Heart left ventricle (tissue), 16 donors: ENCODE measurements around the gene ARHGAP10. TPM values are rescaled to one million over a fixed set of nuclear protein-coding genes. Genes with fewer than 3 reads are reported as not detected.
A peak's percentile ranks its signal among the peaks of the same experiment; 100 is the strongest.

Experiments used
- ATAC-seq, 4 donors: fragments of 200-7000 bp; cut with Tn5 transposase; one replicate each; pipeline ENCODE4 v1.9.1; 2020 to 2022; ENCODE audit warnings: moderate library complexity in 4 of 4, mild to moderate bottlenecking in 3 of 4, moderate number of reproducible peaks in 1 of 4
- DNase-seq, 5 donors: peaks; one replicate each; pipeline ENCODE4 v3.0.0-alpha.2; 2020
- H3K27ac ChIP-seq, 12 donors: fragments of 200-600 bp; sonication (generic) in 4 of 12; one replicate each; pipeline versions ENCODE4 v1.5.0 to v1.8.0; 2016 to 2022; ENCODE audit warnings: mild to moderate bottlenecking in 2 of 12
- H3K27me3 ChIP-seq, 9 donors: fragments of 200-600 bp; sonication (generic) in 2 of 9; one replicate each; pipeline versions ENCODE4 v1.5.1 to v1.8.0; 2016 to 2022; ENCODE audit warnings: mild to moderate bottlenecking in 3 of 9
- H3K36me3 ChIP-seq, 9 donors: fragments of 200-600 bp; sonication (generic) in 2 of 9; one replicate each; pipeline versions ENCODE4 v1.5.0 to v1.8.0; 2018 to 2022; ENCODE audit warnings: mild to moderate bottlenecking in 2 of 9
- H3K4me1 ChIP-seq, 12 donors: fragments of 200-600 bp; sonication (generic) in 4 of 12; one replicate each; pipeline versions ENCODE4 v1.5.0 to v1.8.0; 2016 to 2022; ENCODE audit warnings: mild to moderate bottlenecking in 3 of 12
- H3K4me3 ChIP-seq, 12 donors: fragments of 200-600 bp; sonication (generic) in 4 of 12; one replicate each; pipeline versions ENCODE4 v1.5.0 to v1.8.0; 2017 to 2022; ENCODE audit warnings: mild to moderate bottlenecking in 9 of 12, moderate library complexity in 4 of 12
- H3K9me3 ChIP-seq, 12 donors: fragments of 200-600 bp; sonication (generic) in 4 of 12; one replicate each; pipeline versions ENCODE4 v1.5.0 to v1.8.0; 2016 to 2022; ENCODE audit warnings: mild to moderate bottlenecking in 1 of 12
- POLR2A ChIP-seq, 2 donors: fragments of 450-650 bp; IDR thresholded peaks; one replicate each; pipeline ENCODE4 v1.6.1; 2017; ENCODE audit warnings: antibody characterized with exemption in 2 of 2, mild to moderate bottlenecking in 2 of 2, moderate library complexity in 2 of 2
- WGBS, 4 donors: extraction: QIAGEN DNeasy Blood & Tissue Kit in 2 of 4; methylation state at CpG; one replicate each; pipeline versions ENCODE4 v1.1.5 to v1.1.7; 2013 to 2018; 5-methylcytosine and 5-hydroxymethylcytosine counted together
- intact Hi-C, 10 donors: fragments of 100-400 bp; cut with DNase I; formaldehyde crosslinking; loops; one replicate each; pipeline versions ENCODE4 v1.11.1 to v1.14.2; 2022
- polyA plus RNA-seq, 2 donors: library from polyadenylated mRNA; stranded (reverse); fragments of 200-250 nt; gene quantifications; one replicate each; pipeline ENCODE4 v1.2.3, GENCODE V29; 2013
- total RNA-seq, 9 donors: library from RNA; depleted of rRNA in 2 of 9; stranded (reverse); fragments of >200 nt in 2 of 9; fragmentation: NEBNext Ultra II Directional in 3 of 9; extraction: Animal tissue kit (Norgen Biotek cat#: 25700) in 3 of 9; gene quantifications; one replicate each; pipeline versions ENCODE4 v1.1.0 to v1.2.4, GENCODE V29; 2016 to 2023
- TF ChIP-seq, protein P1 (sequence below), 12 donors: fragments of 200-600 bp; sonication (generic) in 4 of 12; IDR thresholded peaks; one replicate each; pipeline versions ENCODE4 v1.5.0 to v1.8.0; 2018 to 2022; ENCODE audit warnings: antibody characterized with exemption in 12 of 12, mild to moderate bottlenecking in 5 of 12
- donor health status: ischemic (EF 13 %, LVEDD 7.1; RV severe dilation, severe dysfunction).
- donor health status: healthy with polysubstance abuse.
- donor health status: DM: no; HTN: yes; CAD: no.
- donor health status: DM: no; HTN: no; CAD: no.
- donor health status: ischemic (EF 25% LVEDD 6.9; RV normal size, moderate dysfunction).
- donor health status: ischemic (EF 25% LVEDD 5.7; RV mildly dilated, moderate dysfunction).
- donor health status: healthy.
- donor health status: DM: yes; HTN: yes; CAD: no.
- donor health status: ischemic (EF 35%, LVEDD 5.7; RV mildly dilated, moderate dysfunction).
- donor health status: nonischemic (EF 11% LVEDD 7.7; RV severe dilation, severe dysfunction).
- donor health status: DM: yes; HTN: yes; CAD: no.
- donor health status: PGD.
- donor health status: ischemic (EF 29% LVEDD 5.4; RV normal size, mild dysfunction).
- donor health status: nonischemic (EF 23%, LVEDD 6.1; RV moderate dilation, normal function).

The ARHGAP10 gene
- total and polyA plus RNA-seq, 11 donors = 30.6 to 73.7 (median 51.7) TPM

GRCh38 chr4:147891476-147892115 is 159.7 kb downstream of the ARHGAP10 start:
- Histone ChIP-seq H3K4me3 (no peak overlapping the region), H3K27ac (no peak overlapping the region), H3K9me3 (peaks cover 0 to 20% (median 10%) of the 10 kb centered on the region in 12 donors), H3K27me3 (no peaks in the 10 kb centered on the region), H3K36me3 (peaks cover 0 to 33% (median 9%) of the 10 kb centered on the region in 9 donors), H3K4me1 (peaks cover 0 to 22% (median 4%) of the 10 kb centered on the region in 12 donors)
- DNase-seq (no peak), ATAC-seq (peak; percentile 18 to 79 (median 28))
- intact Hi-C loops = no loop called here
- TF ChIP-seq, protein P1, sequence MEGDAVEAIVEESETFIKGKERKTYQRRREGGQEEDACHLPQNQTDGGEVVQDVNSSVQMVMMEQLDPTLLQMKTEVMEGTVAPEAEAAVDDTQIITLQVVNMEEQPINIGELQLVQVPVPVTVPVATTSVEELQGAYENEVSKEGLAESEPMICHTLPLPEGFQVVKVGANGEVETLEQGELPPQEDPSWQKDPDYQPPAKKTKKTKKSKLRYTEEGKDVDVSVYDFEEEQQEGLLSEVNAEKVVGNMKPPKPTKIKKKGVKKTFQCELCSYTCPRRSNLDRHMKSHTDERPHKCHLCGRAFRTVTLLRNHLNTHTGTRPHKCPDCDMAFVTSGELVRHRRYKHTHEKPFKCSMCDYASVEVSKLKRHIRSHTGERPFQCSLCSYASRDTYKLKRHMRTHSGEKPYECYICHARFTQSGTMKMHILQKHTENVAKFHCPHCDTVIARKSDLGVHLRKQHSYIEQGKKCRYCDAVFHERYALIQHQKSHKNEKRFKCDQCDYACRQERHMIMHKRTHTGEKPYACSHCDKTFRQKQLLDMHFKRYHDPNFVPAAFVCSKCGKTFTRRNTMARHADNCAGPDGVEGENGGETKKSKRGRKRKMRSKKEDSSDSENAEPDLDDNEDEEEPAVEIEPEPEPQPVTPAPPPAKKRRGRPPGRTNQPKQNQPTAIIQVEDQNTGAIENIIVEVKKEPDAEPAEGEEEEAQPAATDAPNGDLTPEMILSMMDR (IDR thresholded peaks at IDR 0.05) = no peak
- TF ChIP-seq POLR2A (IDR thresholded peaks at IDR 0.05) = no peak
- WGBS, 4 donors = 58 to 70% (median 68%) methylated on average over 6 of the region's 6 CpGs

DNA sequence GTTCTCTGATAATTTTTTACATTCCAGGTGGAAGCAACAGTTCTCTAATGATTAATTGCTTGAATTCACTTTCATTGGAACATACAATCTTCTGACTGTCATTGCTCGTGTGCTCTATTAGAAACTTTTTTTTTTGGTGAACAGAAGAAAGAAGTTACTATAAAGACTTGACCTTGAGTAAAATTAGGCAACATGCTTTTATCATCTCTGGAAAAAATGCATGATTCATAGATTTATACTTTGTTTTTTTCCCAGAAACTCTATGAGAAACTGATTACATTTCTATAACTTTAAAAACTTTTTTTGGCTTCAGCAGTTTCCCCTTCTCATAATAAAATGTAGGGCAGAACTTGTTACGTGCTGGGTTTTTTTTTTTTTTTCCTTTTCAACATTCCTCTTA is 167.6 kb downstream of the ARHGAP10 start:
- peaks cover 0 to 19% (median 6%) of the 10 kb centered on the region in 12 donors for H3K9me3 ChIP-seq
- peaks cover 0 to 6% (median 0%) of the 10 kb centered on the region in 12 donors for H3K4me1 ChIP-seq
- DNase-seq = no peak
- no peak overlapping the region for H3K4me3 ChIP-seq
- no peak overlapping the region for H3K27ac ChIP-seq
- TF ChIP-seq POLR2A (IDR thresholded peaks at IDR 0.05) = no peak
- TF ChIP-seq, protein P1 (IDR thresholded peaks at IDR 0.05) = no peak
- ATAC-seq = no peak
- H3K27me3 ChIP-seq = no peaks in the 10 kb centered on the region
- peaks cover 0 to 33% (median 0%) of the 10 kb centered on the region in 9 donors for H3K36me3 ChIP-seq
- 53 to 79% (median 61%) methylated on average over 2 of the region's 2 CpGs for WGBS, 4 donors
- intact Hi-C loops = no loop called here

DNA sequence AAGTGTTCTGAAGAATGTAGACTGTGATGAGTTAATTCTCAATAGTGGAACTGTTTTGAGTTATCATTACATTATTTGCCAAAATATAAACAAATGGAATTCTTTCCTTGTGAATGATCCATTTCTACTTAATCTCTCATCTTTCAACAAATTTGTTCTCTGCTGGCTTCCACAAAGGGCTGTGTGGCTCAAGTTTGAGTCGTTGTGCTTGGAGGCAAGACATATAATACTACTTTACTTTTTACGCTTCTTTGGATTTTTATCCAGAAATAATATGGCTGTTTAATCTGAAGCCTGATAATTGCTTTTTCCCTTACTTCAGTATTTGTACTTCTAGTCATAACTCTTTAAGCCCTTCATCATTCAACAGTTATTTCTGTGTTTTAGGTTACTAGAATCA is 169.5 kb downstream of the ARHGAP10 start:
- Histone ChIP-seq H3K9me3 (peaks cover 0 to 13% (median 0%) of the 10 kb centered on the region in 12 donors), H3K27me3 (no peaks in the 10 kb centered on the region), H3K27ac (no peak overlapping the region), H3K4me3 (no peak overlapping the region), H3K36me3 (peaks cover 0 to 28% (median under 1%) of the 10 kb centered on the region in 9 donors), H3K4me1 (peaks cover 0 to 6% (median 0%) of the 10 kb centered on the region in 12 donors)
- ATAC-seq = no peak
- DNase-seq = no peak
- WGBS, 4 donors = 31 to 37% (median 35%) methylated on average over 2 of the region's 2 CpGs
- intact Hi-C loops = no loop called here
- TF ChIP-seq POLR2A (IDR thresholded peaks at IDR 0.05) = no peak
- TF ChIP-seq, protein P1 (IDR thresholded peaks at IDR 0.05) = no peak

- TF ChIP-seq, protein P1 (IDR thresholded peaks at IDR 0.05) = no peak
- TF ChIP-seq POLR2A (IDR thresholded peaks at IDR 0.05) = no peak
- Histone ChIP-seq H3K27me3 (no peaks in the 10 kb centered on the region), H3K4me1 (peaks cover 0 to 6% (median 0%) of the 10 kb centered on the region in 12 donors), H3K9me3 (peaks cover 0 to 13% (median 0%) of the 10 kb centered on the region in 12 donors), H3K27ac (no peak overlapping the region), H3K4me3 (no peak overlapping the region), H3K36me3 (peaks cover 0 to 28% (median 5%) of the 10 kb centered on the region in 9 donors)
- no peak for ATAC-seq
- DNase-seq = no peak
- intact Hi-C loops = no loop called here
- WGBS, 4 donors = 85 to 95% (median 87%) methylated on average over 2 of the region's 2 CpGs
Measured at GRCh38 chr4:147901916-147902315, 170.0 kb downstream of the ARHGAP10 start.
